ENCODE data around the gene GCSAML. TPM values are rescaled to one million over a fixed set of nuclear protein-coding genes. Genes with fewer than 3 reads are reported as not detected.

The GCSAML gene
- total and polyA plus RNA-seq, 9 of the 15 experiments (the other 6 are each of a cell fraction or from before 2014, with no cell fraction given), result 0.01 TPM; not detected in 8

DNA sequence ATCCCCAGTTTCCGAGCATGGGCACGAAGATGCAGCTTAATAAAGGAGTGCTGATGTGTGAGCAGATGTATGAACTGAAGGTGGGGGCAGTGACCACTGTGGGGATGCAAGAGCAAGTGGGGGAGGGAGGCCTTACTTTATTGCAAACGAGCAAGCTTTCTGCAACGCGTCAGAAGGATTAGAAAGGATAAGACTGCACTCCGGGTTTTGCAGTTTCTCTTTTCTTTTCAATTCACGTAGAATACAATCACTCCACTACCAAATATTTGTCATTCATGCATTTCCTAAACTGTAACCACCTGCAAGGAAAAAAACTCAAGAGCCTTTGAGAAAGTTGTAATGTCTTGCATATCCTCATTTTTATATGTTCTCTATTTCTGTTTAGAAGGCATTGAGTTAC, 8.4 kb upstream of the GCSAML start:
- Histone ChIP-seq H3K4me2 (ENCODE audit: insufficient read depth, low read length) (no peak overlapping the region), H3K9me3 (replicated peaks; ENCODE audit: control insufficient read depth, insufficient read depth, low read depth, low read length) (no peaks in the 10 kb centered on the region), H4K20me1 (replicated peaks; ENCODE audit: control insufficient read depth, insufficient read depth, low read length) (no peaks in the 10 kb centered on the region), H3K4me3 (no peak overlapping the region), H3K79me2 (ENCODE audit: control insufficient read depth, insufficient read depth, low read length) (no peaks in the 10 kb centered on the region), H3K27me3 (ENCODE audit: control insufficient read depth in 2 of 2, insufficient read depth in 2 of 2, low read length in 2 of 2) (no peaks in the 10 kb centered on the region), H3K27ac (ENCODE audit: extremely low read depth, low read depth, low read length) (no peak overlapping the region), H3K9me1 (ENCODE audit: control insufficient read depth, insufficient read depth, low read length) (no peaks in the 10 kb centered on the region), H2AFZ (ENCODE audit: low read depth, low read length) (no peak overlapping the region), H3K36me3 (ENCODE audit: control insufficient read depth, insufficient read depth, low read length) (no peaks in the 10 kb centered on the region), H3K9ac (ENCODE audit: insufficient read depth in 1 of 2, low read depth in 2 of 2, low read length in 2 of 2) (no peak overlapping the region), H3K4me1 (replicated peaks in 1 of 2; ENCODE audit: control insufficient read depth in 2 of 2, insufficient read depth in 2 of 2, low read length in 2 of 2) (no peaks in the 10 kb centered on the region)
- ATAC-seq, result no peak
- FAIRE-seq, result no peak
- 0% methylated on average over 7 of the region's 7 CpGs for WGBS (ENCODE audit: insufficient coverage, low coverage, missing lambda C conversion rate)
- ChIA-PET CTCF (ENCODE audit: low intra/inter-chr PET ratio) (no interaction called here), POLR2A (interaction anchor here (0.7 to 0.8 kb wide), 2 partner anchors 18 to 21 kb away, joined by 3 to 4 read pairs; no protein-coding TSS in a partner anchor)
- DNase-seq (ENCODE audit: extremely low read depth in 1 of 4, low spot score in 3 of 4), result no peak
- TF ChIP-seq, protein P1, sequence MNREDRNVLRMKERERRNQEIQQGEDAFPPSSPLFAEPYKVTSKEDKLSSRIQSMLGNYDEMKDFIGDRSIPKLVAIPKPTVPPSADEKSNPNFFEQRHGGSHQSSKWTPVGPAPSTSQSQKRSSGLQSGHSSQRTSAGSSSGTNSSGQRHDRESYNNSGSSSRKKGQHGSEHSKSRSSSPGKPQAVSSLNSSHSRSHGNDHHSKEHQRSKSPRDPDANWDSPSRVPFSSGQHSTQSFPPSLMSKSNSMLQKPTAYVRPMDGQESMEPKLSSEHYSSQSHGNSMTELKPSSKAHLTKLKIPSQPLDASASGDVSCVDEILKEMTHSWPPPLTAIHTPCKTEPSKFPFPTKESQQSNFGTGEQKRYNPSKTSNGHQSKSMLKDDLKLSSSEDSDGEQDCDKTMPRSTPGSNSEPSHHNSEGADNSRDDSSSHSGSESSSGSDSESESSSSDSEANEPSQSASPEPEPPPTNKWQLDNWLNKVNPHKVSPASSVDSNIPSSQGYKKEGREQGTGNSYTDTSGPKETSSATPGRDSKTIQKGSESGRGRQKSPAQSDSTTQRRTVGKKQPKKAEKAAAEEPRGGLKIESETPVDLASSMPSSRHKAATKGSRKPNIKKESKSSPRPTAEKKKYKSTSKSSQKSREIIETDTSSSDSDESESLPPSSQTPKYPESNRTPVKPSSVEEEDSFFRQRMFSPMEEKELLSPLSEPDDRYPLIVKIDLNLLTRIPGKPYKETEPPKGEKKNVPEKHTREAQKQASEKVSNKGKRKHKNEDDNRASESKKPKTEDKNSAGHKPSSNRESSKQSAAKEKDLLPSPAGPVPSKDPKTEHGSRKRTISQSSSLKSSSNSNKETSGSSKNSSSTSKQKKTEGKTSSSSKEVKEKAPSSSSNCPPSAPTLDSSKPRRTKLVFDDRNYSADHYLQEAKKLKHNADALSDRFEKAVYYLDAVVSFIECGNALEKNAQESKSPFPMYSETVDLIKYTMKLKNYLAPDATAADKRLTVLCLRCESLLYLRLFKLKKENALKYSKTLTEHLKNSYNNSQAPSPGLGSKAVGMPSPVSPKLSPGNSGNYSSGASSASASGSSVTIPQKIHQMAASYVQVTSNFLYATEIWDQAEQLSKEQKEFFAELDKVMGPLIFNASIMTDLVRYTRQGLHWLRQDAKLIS (CRISPR knock-in tag; IDR thresholded peaks at IDR 0.05), result no peak
- TF ChIP-seq RBM39 (optimal IDR thresholded peaks at IDR 0.05; ENCODE audit: low read depth, low read length) (no peak), ZNF24 (IDR thresholded peaks at IDR 0.05) (no peak), CSDE1 (IDR thresholded peaks at IDR 0.05) (no peak), NR3C1 (CRISPR knock-in tag; IDR thresholded peaks at IDR 0.05) (no peak), POLR2AphosphoS2 (IDR thresholded peaks at IDR 0.05; ENCODE audit: low read length) (no peak), ZNF408 (CRISPR knock-in tag; IDR thresholded peaks at IDR 0.05; ENCODE audit: low read depth) (no peak), HDAC6 (IDR thresholded peaks at IDR 0.05; ENCODE audit: low read depth, low read length) (no peak), GATAD2A (IDR thresholded peaks at IDR 0.05) (no peak), POU5F1 (IDR thresholded peaks at IDR 0.05; ENCODE audit: borderline replicate concordance, low read depth, low read length, partially characterized antibody) (no peak), NFE2L1 (tag; IDR thresholded peaks at IDR 0.05; ENCODE audit: borderline replicate concordance, low read depth) (no peak), NFE2 (IDR thresholded peaks at IDR 0.05; ENCODE audit: low read depth) (no peak), HDGF (IDR thresholded peaks at IDR 0.05) (no peak)
- in situ Hi-C loops (cut with MboI), result no loop called here
- no TSS peak for BruUV-seq (replicated peaks)
- intact Hi-C loops (cut with micrococcal nuclease), result no loop called here
